Measurements from ENCODE around the gene RPL11.

DNA sequence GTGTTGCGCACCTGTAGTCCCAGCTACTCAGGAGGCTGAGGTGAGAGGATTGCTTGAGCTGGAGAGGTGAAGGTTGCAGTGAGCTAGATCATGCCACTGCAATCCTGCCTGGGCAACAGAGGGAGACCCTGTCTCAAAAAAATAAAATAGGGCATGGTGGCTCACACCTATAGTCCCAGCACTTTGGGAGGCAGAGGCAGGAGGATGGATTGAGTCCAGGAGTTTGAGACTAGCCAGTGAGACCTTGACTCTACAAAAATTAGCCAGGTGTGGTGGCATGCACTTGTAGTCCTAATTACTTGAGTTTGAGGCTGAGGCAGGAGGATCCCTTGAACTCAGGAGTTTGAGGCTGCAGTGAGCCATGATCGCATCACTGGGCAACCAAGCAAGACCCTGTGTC is 9.7 kb downstream of the RPL11 start:
- TF ChIP-seq, protein P1, sequence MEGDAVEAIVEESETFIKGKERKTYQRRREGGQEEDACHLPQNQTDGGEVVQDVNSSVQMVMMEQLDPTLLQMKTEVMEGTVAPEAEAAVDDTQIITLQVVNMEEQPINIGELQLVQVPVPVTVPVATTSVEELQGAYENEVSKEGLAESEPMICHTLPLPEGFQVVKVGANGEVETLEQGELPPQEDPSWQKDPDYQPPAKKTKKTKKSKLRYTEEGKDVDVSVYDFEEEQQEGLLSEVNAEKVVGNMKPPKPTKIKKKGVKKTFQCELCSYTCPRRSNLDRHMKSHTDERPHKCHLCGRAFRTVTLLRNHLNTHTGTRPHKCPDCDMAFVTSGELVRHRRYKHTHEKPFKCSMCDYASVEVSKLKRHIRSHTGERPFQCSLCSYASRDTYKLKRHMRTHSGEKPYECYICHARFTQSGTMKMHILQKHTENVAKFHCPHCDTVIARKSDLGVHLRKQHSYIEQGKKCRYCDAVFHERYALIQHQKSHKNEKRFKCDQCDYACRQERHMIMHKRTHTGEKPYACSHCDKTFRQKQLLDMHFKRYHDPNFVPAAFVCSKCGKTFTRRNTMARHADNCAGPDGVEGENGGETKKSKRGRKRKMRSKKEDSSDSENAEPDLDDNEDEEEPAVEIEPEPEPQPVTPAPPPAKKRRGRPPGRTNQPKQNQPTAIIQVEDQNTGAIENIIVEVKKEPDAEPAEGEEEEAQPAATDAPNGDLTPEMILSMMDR (IDR thresholded peaks at IDR 0.05) = no peak
- no peak for TF ChIP-seq POLR2A (IDR thresholded peaks at IDR 0.05)

All from body of pancreas (tissue), 4 donors.